Progenitor cell of endocrine pancreas (in vitro differentiated cells): ENCODE data around the gene CEP162. TPM values are rescaled to one million over a fixed set of nuclear protein-coding genes. Genes with fewer than 3 reads are reported as not detected.
"Not testable (repeated sequence)": the region's sequence is repeated elsewhere in the genome, so short reads cannot be mapped to it uniquely, and the experiment has no call there.

Source experiments
- DNase-seq: peaks from one replicate; pipeline ENCODE4 v3.0.0; 2021; ENCODE audit warnings: low spot score; ENCODE audit not compliant: unreplicated experiment
- H3K27ac Mint-ChIP-seq: 2 replicates; pipeline ENCODE4 v1.8.0; 2021; ENCODE audit warnings: mild to moderate bottlenecking, moderate library complexity, mixed read lengths
- H3K27me3 Mint-ChIP-seq: 2 replicates; pipeline ENCODE4 v1.8.0; 2021; ENCODE audit warnings: mixed read lengths
- H3K36me3 Mint-ChIP-seq: 2 replicates; pipeline ENCODE4 v1.8.0; 2022; ENCODE audit warnings: mixed read lengths; ENCODE audit not compliant: insufficient read depth
- H3K4me1 Mint-ChIP-seq: 2 replicates; pipeline ENCODE4 v1.8.0; 2021; ENCODE audit warnings: low read depth, mixed read lengths
- H3K4me3 Mint-ChIP-seq: 2 replicates; pipeline ENCODE4 v1.8.0; 2021; ENCODE audit warnings: low read depth, mild to moderate bottlenecking, moderate library complexity, mixed read lengths
- H3K9me3 Mint-ChIP-seq: 2 replicates; pipeline ENCODE4 v1.8.0; 2021; ENCODE audit warnings: low read depth, mixed read lengths
- total RNA-seq: library from RNA; stranded (reverse); gene quantifications from 2 replicates; pipeline ENCODE4 v1.2.1, GENCODE V29; 2021
- TF ChIP-seq, protein P1 (sequence below): fragments of 200-600 bp; sonication (generic); IDR thresholded peaks from one replicate; pipeline ENCODE4 v1.5.0; 2021; ENCODE audit warnings: antibody characterized with exemption, mild to moderate bottlenecking; ENCODE audit not compliant: unreplicated experiment

Gene CEP162
- total RNA-seq, 1 donor from 2014 or later = 23.2 TPM

DNA sequence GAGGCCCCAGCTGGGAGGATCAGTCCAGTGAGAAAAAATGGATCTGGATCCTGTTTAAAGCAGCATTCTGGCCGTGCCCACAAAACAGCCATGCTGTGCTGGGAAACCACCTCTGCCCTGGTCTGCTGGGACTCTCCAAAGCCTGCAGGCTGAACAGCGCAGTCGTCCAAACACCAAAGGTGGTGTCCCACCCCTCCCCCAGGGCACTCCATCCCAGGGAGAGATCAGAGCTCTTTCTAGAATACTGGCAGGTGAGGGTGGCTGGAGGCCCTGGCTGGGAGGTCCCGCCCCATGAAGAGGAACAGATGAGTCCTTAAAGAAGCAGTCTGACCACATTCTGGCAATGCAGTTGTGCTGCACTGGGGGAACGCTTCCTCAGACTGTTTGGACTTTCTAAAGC is 109.3 kb downstream of the CEP162 start:
- TF ChIP-seq, protein P1, sequence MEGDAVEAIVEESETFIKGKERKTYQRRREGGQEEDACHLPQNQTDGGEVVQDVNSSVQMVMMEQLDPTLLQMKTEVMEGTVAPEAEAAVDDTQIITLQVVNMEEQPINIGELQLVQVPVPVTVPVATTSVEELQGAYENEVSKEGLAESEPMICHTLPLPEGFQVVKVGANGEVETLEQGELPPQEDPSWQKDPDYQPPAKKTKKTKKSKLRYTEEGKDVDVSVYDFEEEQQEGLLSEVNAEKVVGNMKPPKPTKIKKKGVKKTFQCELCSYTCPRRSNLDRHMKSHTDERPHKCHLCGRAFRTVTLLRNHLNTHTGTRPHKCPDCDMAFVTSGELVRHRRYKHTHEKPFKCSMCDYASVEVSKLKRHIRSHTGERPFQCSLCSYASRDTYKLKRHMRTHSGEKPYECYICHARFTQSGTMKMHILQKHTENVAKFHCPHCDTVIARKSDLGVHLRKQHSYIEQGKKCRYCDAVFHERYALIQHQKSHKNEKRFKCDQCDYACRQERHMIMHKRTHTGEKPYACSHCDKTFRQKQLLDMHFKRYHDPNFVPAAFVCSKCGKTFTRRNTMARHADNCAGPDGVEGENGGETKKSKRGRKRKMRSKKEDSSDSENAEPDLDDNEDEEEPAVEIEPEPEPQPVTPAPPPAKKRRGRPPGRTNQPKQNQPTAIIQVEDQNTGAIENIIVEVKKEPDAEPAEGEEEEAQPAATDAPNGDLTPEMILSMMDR = no peak
- no peaks in the 10 kb centered on the region for H3K27me3 Mint-ChIP-seq

DNA sequence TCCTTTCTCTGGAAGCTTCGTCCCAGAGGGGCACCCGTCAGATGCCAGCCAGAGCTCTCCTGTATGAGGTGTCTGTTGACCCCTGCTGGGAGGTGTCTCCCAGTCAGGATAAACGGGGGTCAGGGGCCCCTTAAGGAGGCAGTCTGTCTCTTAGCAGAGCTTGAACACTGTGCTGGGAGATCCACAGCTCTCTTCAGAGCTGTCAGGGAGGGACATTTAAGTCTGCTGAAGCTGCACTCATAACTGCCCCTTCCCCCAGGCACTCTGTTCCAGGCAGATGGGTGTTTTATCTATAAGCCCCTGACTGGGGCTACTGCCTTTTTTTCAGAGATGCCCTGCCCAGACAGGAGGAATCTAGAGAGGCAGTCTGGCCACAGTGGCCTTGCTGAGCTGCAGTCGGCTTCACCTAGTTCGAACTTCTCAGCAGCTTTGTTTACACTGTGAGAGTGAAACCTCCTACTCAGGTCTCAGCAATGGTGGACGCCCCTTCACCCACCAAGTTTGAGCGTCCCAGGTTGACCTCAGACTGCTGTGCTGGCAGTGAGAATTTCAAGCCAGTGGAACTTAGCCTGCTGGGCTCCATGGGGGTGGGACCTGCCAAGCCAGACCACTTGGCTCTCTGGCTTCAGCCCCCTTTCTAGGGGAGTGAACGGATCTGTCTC is 112.4 kb downstream of the CEP162 start:
- H3K27me3 Mint-ChIP-seq, H3K4me1 Mint-ChIP-seq, H3K36me3 Mint-ChIP-seq, H3K9me3 Mint-ChIP-seq, DNase-seq, H3K4me3 Mint-ChIP-seq, H3K27ac Mint-ChIP-seq: not testable (repeated sequence)

More for the DNA sequence above, 109.3 kb downstream of the CEP162 start:
- Mint-ChIP-seq H3K27ac (no peak overlapping the region), H3K4me1 (no peaks in the 10 kb centered on the region), H3K36me3 (peaks cover 6% of the 10 kb centered on the region), H3K9me3 (peaks cover 8% of the 10 kb centered on the region), H3K4me3 (no peak overlapping the region)
- DNase-seq = no peak

DNA sequence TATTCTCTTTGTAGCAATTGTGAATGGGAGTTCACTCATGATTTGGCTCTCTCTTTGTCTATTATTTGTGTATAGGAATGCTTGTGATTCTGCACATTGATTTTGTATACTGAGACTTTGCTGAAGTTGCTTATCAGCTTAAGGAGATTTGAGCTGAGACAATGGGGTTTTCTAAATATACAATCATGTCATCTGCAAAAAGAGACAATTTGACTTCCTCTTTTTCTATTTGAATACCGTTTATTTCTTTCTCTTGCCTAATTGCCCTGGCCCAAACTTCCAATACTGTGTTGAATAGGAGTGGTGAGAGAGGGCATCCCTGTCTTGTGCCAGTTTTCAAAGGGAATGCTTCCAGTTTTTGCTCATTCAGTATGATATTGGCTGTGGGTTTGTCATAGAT is 116.1 kb downstream of the CEP162 start:
- H3K9me3 Mint-ChIP-seq, H3K4me1 Mint-ChIP-seq, H3K4me3 Mint-ChIP-seq, DNase-seq, H3K27me3 Mint-ChIP-seq, H3K27ac Mint-ChIP-seq, H3K36me3 Mint-ChIP-seq: not testable (repeated sequence)

GRCh38 chr6:84107495-84107894 is 119.9 kb downstream of the CEP162 start:
- no peaks in the 10 kb centered on the region for H3K4me1 Mint-ChIP-seq
- TF ChIP-seq, protein P1 = no peak
- peaks cover 5% of the 10 kb centered on the region for H3K9me3 Mint-ChIP-seq
- no peak overlapping the region for H3K27ac Mint-ChIP-seq
- no peak overlapping the region for H3K4me3 Mint-ChIP-seq
- no peak for DNase-seq
- H3K36me3 Mint-ChIP-seq = no peaks in the 10 kb centered on the region
- no peaks in the 10 kb centered on the region for H3K27me3 Mint-ChIP-seq

- not testable (repeated sequence) for H3K9me3 Mint-ChIP-seq, H3K36me3 Mint-ChIP-seq, DNase-seq, H3K27ac Mint-ChIP-seq, H3K27me3 Mint-ChIP-seq, H3K4me1 Mint-ChIP-seq, H3K4me3 Mint-ChIP-seq
Observed at GRCh38 chr6:84105215-84105924, 122.1 kb downstream of the CEP162 start.

DNA sequence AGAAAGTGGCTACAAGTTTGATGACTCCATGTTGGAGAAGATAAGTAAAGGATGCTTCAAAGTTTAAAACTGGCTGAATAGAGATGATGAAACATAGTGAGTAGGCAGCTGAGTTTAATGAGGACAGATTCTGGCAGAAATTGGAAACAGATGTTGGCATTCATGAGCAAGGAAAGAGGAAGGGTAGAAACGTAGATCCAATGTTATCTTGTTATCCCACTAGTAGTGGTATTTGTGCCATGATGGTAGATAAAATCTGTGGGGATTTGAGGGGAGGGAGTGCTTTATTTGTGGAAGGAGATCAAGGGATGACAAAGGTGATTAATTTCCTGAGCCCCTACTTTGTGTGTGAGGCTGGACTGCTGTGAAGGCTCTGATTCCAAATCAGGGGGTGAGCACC is 124.4 kb downstream of the CEP162 start:
- no peaks in the 10 kb centered on the region for H3K27me3 Mint-ChIP-seq
- no peak for DNase-seq

More for the DNA sequence above, 124.4 kb downstream of the CEP162 start:
- TF ChIP-seq, protein P1 = no peak
- Mint-ChIP-seq H3K9me3 (peaks cover 5% of the 10 kb centered on the region), H3K4me1 (no peaks in the 10 kb centered on the region), H3K27ac (no peak overlapping the region), H3K36me3 (no peaks in the 10 kb centered on the region), H3K4me3 (no peak overlapping the region)
